GM19035 (cell line): Measurements from ENCODE around the gene ASB6.
A peak's percentile ranks its signal among the peaks of the same experiment; 100 is the strongest.

Source experiments
- ATAC-seq: cut with Tn5 transposase; IDR thresholded peaks from one replicate; pipeline ENCODE4 v1.9.1; 2021; ENCODE audit not compliant: unreplicated experiment

Gene ASB6

GRCh38 chr9:129641750-129642585, at the start of gene ASB6:
Gene ASB6, minus strand, starts transcription at chr9:129642151. Its CDS starts 152 bp downstream, at chr9:129641999.
- ATAC-seq = peak; percentile 86

DNA sequence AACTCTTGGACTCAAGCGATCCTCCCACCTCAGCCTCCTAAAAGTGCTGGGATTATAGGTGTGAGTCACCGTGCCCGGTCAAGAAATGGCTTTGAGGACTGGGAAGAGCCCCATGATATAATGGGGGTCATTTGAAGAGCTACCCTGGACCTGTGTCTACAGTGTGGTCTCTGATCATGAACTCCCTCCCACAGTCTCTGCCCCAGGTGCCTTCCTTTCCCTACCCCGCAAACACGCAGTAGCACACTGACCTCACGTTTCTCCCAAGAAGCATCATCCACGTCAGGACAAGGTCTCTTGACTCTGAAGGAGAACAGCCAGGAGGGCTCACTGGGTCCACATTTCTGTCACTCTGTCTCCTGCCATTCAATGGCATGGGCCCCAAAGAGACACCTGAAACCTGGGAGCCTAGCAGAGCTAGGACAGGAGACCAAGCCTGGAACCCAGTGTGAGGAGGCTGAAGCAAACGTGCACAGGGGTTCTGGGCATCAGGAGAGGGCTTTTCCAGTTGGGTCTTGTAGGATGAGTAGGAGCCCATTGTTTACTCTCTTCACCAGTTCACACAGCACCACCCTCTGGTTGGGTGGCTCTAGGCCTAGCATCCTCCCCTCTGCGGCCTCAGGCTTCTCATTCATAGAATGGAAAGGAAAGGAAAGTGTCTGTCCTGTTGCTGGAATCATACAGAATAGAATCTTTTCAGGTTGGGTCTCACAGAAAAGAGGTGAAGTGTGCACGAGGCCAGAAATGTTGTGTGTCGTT, 46.5 kb upstream of the ASB6 start:
- no peak for ATAC-seq

GRCh38 chr9:129687391-129687790, 45.4 kb upstream of the ASB6 start:
- no peak for ATAC-seq

- no peak for ATAC-seq
Observed at GRCh38 chr9:129686736-129687135, 44.8 kb upstream of the ASB6 start.

GRCh38 chr9:129685933-129686259, 43.9 kb upstream of the ASB6 start:
- ATAC-seq = no peak

- no peak for ATAC-seq
Observed at GRCh38 chr9:129685220-129685932, 43.4 kb upstream of the ASB6 start.

DNA sequence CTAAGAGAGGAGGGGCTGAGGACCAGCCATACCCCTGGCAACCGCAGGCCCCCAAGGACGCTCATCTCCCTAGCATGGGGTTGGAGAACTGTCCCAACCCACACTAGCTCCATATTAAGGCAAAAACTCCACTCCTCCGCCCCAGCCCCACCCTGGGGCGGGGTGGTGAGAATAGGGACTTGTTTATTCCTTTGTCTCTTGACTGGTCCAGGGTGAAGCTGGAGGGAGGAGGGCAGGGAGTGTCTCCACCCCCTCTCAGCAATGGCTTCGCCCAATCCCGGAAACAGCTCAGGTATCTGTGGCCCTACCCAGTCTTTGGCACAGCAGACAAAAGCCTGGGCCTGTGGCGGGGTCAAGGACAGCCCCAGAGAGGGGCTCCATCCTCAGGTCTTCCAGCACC, 40.4 kb upstream of the ASB6 start:
- no peak for ATAC-seq

GRCh38 chr9:129681924-129682323, 40.0 kb upstream of the ASB6 start:
- ATAC-seq = no peak

DNA sequence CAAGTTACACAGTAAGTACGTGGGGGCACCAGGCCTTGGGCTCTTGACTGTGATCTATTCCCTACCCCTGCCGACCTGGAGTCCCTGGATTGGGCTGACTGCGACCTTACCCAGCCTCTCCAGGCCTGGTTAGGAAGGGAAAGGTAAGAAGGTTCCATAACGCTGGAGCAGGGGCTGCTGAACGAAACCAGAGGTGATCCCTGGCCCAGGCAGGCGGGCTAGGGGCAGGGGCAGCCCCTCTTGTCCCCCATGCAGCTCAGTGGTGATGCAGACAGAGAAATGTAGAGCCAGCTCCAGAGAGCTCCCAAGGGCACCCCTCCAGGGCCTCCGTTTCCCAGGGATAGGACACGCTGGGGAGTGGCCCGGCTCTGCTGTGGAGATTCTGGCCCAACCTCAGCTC, 37.6 kb upstream of the ASB6 start:
- no peak for ATAC-seq

- no peak for ATAC-seq
Observed at GRCh38 chr9:129678844-129679243, 36.9 kb upstream of the ASB6 start.

- ATAC-seq = no peak
Observed at GRCh38 chr9:129677456-129677855, 35.5 kb upstream of the ASB6 start.

DNA sequence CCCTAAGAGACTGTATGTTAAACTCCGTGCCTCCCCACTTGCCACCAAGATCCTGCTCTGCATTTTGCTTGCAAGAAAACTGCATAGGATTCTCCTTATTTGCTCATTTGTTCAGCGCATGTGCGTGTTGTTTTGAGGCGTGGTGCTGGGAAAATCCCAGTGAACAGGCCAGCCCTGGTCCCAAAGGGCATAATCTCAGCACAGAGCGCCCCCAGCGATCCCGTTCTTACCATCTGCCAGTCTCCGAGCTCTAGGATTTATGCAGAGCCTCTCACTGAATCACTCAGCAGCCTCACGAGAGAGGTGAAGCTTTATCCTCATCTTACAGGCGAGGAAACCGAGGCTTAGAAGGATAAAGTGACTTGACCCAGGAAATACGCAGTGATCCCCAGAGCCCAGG, 35.0 kb upstream of the ASB6 start:
- ATAC-seq = no peak

- ATAC-seq = no peak
Observed at GRCh38 chr9:129676287-129676686, 34.3 kb upstream of the ASB6 start.

DNA sequence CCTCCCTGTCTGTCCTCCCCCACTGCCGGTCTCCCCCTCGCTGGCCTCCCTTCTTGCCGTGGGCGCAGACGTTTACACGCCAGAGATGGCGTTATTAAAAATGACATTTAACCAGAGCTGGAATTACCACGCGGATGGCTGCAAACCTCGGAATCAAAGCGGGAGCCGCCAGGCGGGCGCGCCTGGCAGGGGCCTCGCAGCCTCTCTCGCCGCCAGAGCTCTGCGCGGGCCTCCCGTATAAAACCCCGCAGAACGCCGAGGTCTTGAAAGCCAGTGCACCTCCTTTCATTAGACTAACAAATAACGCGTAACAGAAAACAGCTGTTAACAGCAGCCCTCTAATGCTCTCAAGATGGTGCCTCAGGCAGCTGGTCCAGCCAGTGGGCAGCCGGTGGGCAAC, 33.7 kb upstream of the ASB6 start:
- no peak for ATAC-seq

GRCh38 chr9:129674229-129674628, 32.3 kb upstream of the ASB6 start:
- ATAC-seq = no peak

DNA sequence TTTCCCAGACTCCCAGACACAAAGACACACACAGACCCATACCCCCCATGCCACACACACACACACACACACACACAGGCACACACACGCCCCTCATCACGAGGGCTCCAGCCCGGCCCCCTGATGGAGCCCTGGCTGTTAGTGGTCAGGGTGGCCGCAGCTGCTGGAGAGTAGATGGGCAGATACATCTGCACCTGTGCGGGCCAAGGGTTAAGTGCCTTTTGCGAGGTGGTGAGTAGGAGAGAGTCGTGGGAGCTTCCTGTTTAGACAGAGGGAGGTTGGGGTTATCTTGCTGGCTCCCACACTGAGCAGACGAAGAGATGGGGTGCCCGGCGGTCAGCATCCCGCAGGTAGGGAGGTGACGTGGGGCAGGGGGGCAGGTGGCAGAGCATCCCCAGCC, 31.7 kb upstream of the ASB6 start:
- ATAC-seq = no peak

- no peak for ATAC-seq
Observed at GRCh38 chr9:129672702-129673101, 30.8 kb upstream of the ASB6 start.

- no peak for ATAC-seq
Observed at GRCh38 chr9:129671519-129671918, 29.6 kb upstream of the ASB6 start.

- ATAC-seq = no peak
Observed at GRCh38 chr9:129671065-129671464, 29.1 kb upstream of the ASB6 start.

DNA sequence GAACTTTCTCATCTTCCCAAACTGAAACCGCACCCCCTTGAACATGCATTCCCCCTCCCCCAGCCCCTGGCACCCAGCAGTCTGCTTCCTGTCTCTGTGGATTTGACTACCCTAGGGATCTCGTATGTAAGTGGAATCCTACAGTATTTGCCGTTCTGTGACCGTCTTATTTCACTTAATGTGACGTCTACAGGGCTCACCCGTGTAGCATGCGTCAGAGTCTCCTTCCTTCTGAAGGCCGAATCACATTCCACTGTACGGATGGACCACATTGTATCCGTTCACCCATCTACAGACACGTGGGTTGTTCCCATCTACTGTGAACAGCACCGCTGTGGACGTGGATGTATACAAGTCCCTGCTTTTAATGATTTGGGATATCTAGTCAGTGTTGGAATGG, 28.0 kb upstream of the ASB6 start:
- ATAC-seq = no peak

DNA sequence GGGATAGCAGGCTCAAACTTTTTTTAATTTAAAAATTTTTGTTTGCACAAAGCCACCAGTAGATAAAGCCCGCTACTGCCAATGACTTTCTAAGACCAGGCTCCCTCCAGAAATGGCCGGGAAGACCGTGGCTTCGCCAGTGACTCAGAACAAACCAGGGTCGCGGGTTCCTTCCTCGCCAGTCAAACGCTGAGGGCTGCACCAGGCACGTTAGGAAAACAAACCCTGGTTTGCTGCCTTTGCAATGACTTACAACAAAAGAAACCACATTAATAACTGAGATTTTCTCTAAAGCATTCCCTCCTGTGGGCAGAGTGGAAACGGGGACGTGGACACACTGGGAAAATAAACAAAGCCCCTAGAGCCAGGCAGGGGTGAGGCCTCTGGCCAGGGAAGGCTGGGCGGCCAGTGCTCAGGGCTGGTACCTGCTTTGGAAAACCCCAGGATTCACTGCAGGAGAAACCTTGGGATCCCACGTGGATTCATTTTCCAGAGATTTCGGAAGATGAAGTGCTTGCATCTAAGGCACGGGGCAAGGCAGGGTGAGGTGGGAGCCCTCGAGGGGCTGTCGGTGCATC, 27.3 kb upstream of the ASB6 start:
- no peak for ATAC-seq

DNA sequence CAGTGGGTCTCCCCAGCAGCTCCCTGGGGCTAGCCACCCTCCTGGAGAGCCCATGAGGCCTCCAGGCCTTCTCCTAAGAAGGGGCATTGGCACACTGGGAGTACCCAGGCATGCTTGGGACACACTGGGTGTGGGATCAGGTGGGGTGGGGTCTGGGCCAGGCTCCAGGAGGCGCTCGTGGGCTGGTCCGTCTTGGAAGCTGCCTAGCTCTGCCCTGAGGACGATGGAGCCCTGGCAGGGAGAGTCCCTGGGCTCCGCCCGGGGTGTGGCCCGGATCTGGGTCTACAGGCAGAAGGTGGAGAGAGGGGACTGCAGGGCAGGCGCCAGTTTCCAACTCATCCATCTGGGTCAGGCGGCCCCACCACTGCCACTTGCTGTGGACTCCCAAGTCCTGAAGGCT, 25.9 kb upstream of the ASB6 start:
- ATAC-seq = no peak
